Suprapubic skin (tissue), 4 donors: ENCODE measurements around the gene P2RX2.

Source experiments
- CTCF ChIP-seq, 2 donors: fragments of 200-600 bp in 1 of 2; fragments of 450-650 bp in 1 of 2; sonication (generic) in 1 of 2; IDR thresholded peaks; one replicate each; pipeline ENCODE4 v1.5.1; 2016 to 2019; ENCODE audit warnings: antibody characterized with exemption in 2 of 2, mild to moderate bottlenecking in 1 of 2, moderate library complexity in 1 of 2
- EP300 ChIP-seq: sonication (generic); formaldehyde crosslinking; IDR thresholded peaks from one replicate; pipeline ENCODE4 v1.6.1; 2017; ENCODE audit warnings: antibody characterized with exemption
- POLR2A ChIP-seq, 2 donors: fragments of 450-650 bp; IDR thresholded peaks; one replicate each; pipeline ENCODE4 v1.6.1; 2017; ENCODE audit warnings: antibody characterized with exemption in 2 of 2, mild to moderate bottlenecking in 2 of 2, moderate library complexity in 2 of 2
- POLR2AphosphoS5 ChIP-seq, 3 donors: sonication (generic); formaldehyde crosslinking; IDR thresholded peaks; one replicate each; pipeline ENCODE4 v1.6.1; 2017; ENCODE audit warnings: antibody characterized with exemption in 3 of 3

GRCh38 chr12:132572801-132573760 lies 45.5 kb upstream of the P2RX2 start:
- TF ChIP-seq CTCF (IDR thresholded peaks at IDR 0.05) (no peak), POLR2AphosphoS5 (IDR thresholded peaks at IDR 0.05) (no peak), EP300 (no peak), POLR2A (IDR thresholded peaks at IDR 0.05) (no peak)
